Psoas muscle (tissue), 8 donors: ENCODE results near the gene MYOD1. TPM values are rescaled to one million over a fixed set of nuclear protein-coding genes. Genes with fewer than 3 reads are reported as not detected.

Experiments
- ATAC-seq, 4 donors: fragments of 200-7000 bp; cut with Tn5 transposase; one replicate each; pipeline ENCODE4 v1.9.1; 2020; ENCODE audit warnings: moderate library complexity in 3 of 4, mild to moderate bottlenecking in 2 of 4
- DNase-seq, 2 donors: peaks; one replicate each; pipeline ENCODE4 v3.0.0-alpha.2; 2020
- H3K27ac ChIP-seq: fragments of 200-600 bp; one replicate; pipeline ENCODE4 v1.8.0; 2022
- H3K27me3 ChIP-seq, 3 donors: fragments of 200-600 bp in 1 of 3; one replicate each; pipeline versions ENCODE4 v1.6.1 to v1.8.0; 2013 to 2022; ENCODE audit warnings: low read length in 2 of 3, mild to moderate bottlenecking in 2 of 3, moderate library complexity in 1 of 3; ENCODE audit not compliant: insufficient read depth in 3 of 3
- H3K36me3 ChIP-seq, 2 donors: fragments of 200-600 bp in 1 of 2; one replicate each; pipeline versions ENCODE4 v1.6.1 to v1.8.0; 2013 to 2022; ENCODE audit warnings: low read depth in 1 of 2, mild to moderate bottlenecking in 1 of 2, moderate library complexity in 1 of 2; ENCODE audit not compliant: insufficient read depth in 1 of 2
- H3K4me1 ChIP-seq: fragments of 200-600 bp; one replicate; pipeline ENCODE4 v1.8.0; 2022
- H3K4me3 ChIP-seq: fragments of 200-600 bp; one replicate; pipeline ENCODE4 v1.8.0; 2022; ENCODE audit warnings: mild to moderate bottlenecking
- H3K9me3 ChIP-seq: fragments of 200-600 bp; one replicate; pipeline ENCODE4 v1.8.0; 2022
- CTCF ChIP-seq: fragments of 200-600 bp; IDR thresholded peaks from one replicate; pipeline ENCODE4 v1.8.0; 2022; ENCODE audit warnings: antibody characterized with exemption
- WGBS, 3 donors: extraction: QIAGEN DNeasy Blood & Tissue Kit; methylation state at CpG; one replicate each; pipeline versions ENCODE4 v1.1.6 to v1.1.7; 2013; 5-methylcytosine and 5-hydroxymethylcytosine counted together
- intact Hi-C, 2 donors: fragments of 100-400 bp; cut with DNase I; formaldehyde crosslinking; loops; one replicate each; pipeline versions ENCODE4 v1.11.0 to v1.14.2; 2022
- polyA plus RNA-seq, 3 donors: library from polyadenylated mRNA; stranded (reverse); fragments of 200-250 nt; gene quantifications; one replicate each; pipeline ENCODE4 v1.2.3, GENCODE V29; 2013
- total RNA-seq, 4 donors: library from RNA; stranded (reverse); fragmentation: NEBNext Ultra II Directional in 2 of 4; extraction: Animal tissue kit (Norgen Biotek cat#: 25700) in 2 of 4; gene quantifications; one replicate each; pipeline versions ENCODE4 v1.2.1 to v1.2.4, GENCODE V29; 2021 to 2023
- donor health status: healthy with polysubstance abuse.
- donor health status: DM: no; HTN: no; CAD: no; lungs with moderate emphysema.
- donor health status: Bipolar disorder and iron deficiency.
- donor health status: healthy.
- donor health status: DM: yes; HTN: yes; CAD: no.
- donor health status: DM: no; HTN: no; CAD: no.
- donor health status: DM: no; HTN: no; CAD: no.
- donor health status: DM: yes; HTN: yes; CAD: no.

Gene MYOD1
- total and polyA plus RNA-seq, 7 donors: 5.0 to 95.7 (median 56.2) TPM

- H3K27me3 ChIP-seq: no peaks in the 10 kb centered on the region
- TF ChIP-seq CTCF: no peak
- H3K36me3 ChIP-seq: no peaks in the 10 kb centered on the region
- 30 to 46% (median 35%) methylated on average over 12 of the region's 12 CpGs for WGBS, 3 donors
- intact Hi-C loops: loop anchor here in 1 of 2 donors (5.0 kb wide), 1 partner anchor 51 kb away; no protein-coding TSS in a partner anchor
- peaks cover 52% of the 10 kb centered on the region for H3K4me1 ChIP-seq
- peak; percentile 71 to 82 for DNase-seq
- H3K9me3 ChIP-seq: no peaks in the 10 kb centered on the region
- ATAC-seq: peak; percentile 69 to 73 (median 70)
- peak overlapping the region; percentile 88 for H3K27ac ChIP-seq
- H3K4me3 ChIP-seq: no peak overlapping the region
These were observed 35.8 kb upstream of the MYOD1 start for GRCh38 chr11:17683377-17684161.

GRCh38 chr11:17684550-17684949 is 34.8 kb upstream of the MYOD1 start:
- intact Hi-C loops: loop anchor here in 1 of 2 donors (5.0 kb wide), 1 partner anchor 52 kb away; no protein-coding TSS in a partner anchor
- ATAC-seq: no peak

GRCh38 chr11:17686231-17686980 is 33.0 kb upstream of the MYOD1 start:
- no peak for TF ChIP-seq CTCF
- intact Hi-C loops: loop anchor here (2.0 to 5.0 kb wide), 2 partner anchors 34 to 36 kb away; no protein-coding TSS in a partner anchor
- ATAC-seq (peak; percentile 48 to 67 (median 62)), DNase-seq (peak; percentile 67 to 77)
- Histone ChIP-seq H3K9me3 (no peaks in the 10 kb centered on the region), H3K27me3 (no peaks in the 10 kb centered on the region), H3K4me3 (no peak overlapping the region), H3K36me3 (no peaks in the 10 kb centered on the region), H3K4me1 (peaks cover 62% of the 10 kb centered on the region), H3K27ac (peak overlapping the region; percentile 88)
- WGBS, 3 donors: 16 to 27% (median 18%) methylated on average over 8 of the region's 8 CpGs

More at GRCh38 chr11:17684550-17684949, 34.8 kb upstream of the MYOD1 start:
- Histone ChIP-seq H3K4me3 (no peak overlapping the region), H3K36me3 (no peaks in the 10 kb centered on the region), H3K4me1 (peaks cover 61% of the 10 kb centered on the region), H3K9me3 (no peaks in the 10 kb centered on the region), H3K27me3 (no peaks in the 10 kb centered on the region), H3K27ac (peak overlapping the region; percentile 88)
- TF ChIP-seq CTCF: no peak
- no peak for DNase-seq
- WGBS, 3 donors: 58 to 88% (median 70%) methylated on average over 5 of the region's 5 CpGs

GRCh38 chr11:17687946-17688670 is 31.3 kb upstream of the MYOD1 start:
- H3K36me3 ChIP-seq: no peaks in the 10 kb centered on the region
- peak; percentile 86 to 93 for DNase-seq
- 25 to 36% (median 29%) methylated on average over 18 of the region's 18 CpGs for WGBS, 3 donors
- intact Hi-C loops: loop anchor here (1.0 to 5.0 kb wide), 3 partner anchors 11 to 34 kb away; no protein-coding TSS in a partner anchor
- H3K27me3 ChIP-seq: no peaks in the 10 kb centered on the region
- ATAC-seq: peak; percentile 86 to 90 (median 86)
- peak overlapping the region; percentile 88 for H3K27ac ChIP-seq
- TF ChIP-seq CTCF: no peak
- no peaks in the 10 kb centered on the region for H3K9me3 ChIP-seq
- peaks cover 71% of the 10 kb centered on the region for H3K4me1 ChIP-seq
- H3K4me3 ChIP-seq: no peak overlapping the region
